A549 (cell line): ENCODE results near the gene WDR19. TPM values are rescaled to one million over a fixed set of nuclear protein-coding genes. Genes with fewer than 3 reads are reported as not detected.

Experiments
- ATAC-seq, 2 experiments: fragments of 200-7000 bp in 1 of 2; fragments of >200 bp in 1 of 2; cut with Nextera tagmentation in 1 of 2; cut with Tn5 transposase in 1 of 2; 3 replicates each; pipeline versions ENCODE4 v1.8.0 to v1.9.1; 2018 to 2020; ENCODE audit warnings: mild to moderate bottlenecking in 1 of 2, moderate library complexity in 1 of 2
- CTCF ChIA-PET: fragments of 300-600 bp; sonication (Branson Sonifier 250); formaldehyde crosslinking; extraction: SDS; loops from one replicate; lab custom pipeline; 2021; ENCODE audit warnings: antibody characterized with exemption, inconsistent platforms; lab: Yijun Ruan, JAX
- POLR2A ChIA-PET: fragments of 350-600 bp; formaldehyde crosslinking; extraction: SDS; loops from one replicate; lab custom pipeline; 2021; ENCODE audit warnings: antibody characterized with exemption, inconsistent platforms; lab: Yijun Ruan, JAX
- DNase-seq, 2 experiments: peaks; one replicate each; pipeline versions ENCODE4 v3.0.0 to v3.0.0-alpha.2; 2011 to 2016; ENCODE audit warnings: low read depth in 1 of 2, low spot score in 1 of 2
- FAIRE-seq: peaks from 2 replicates; lab custom pipeline; 2011; peaks lifted over from hg19 to GRCh38; lab: Jason Lieb, UNC
- H3K27ac ChIP-seq, 2 experiments: fragments of >200 bp; sonication (Bioruptor Twin); formaldehyde crosslinking; 3 replicates each; pipeline ENCODE4 v1.5.1; 2016 to 2017
- H3K4me1 ChIP-seq: fragments of >200 bp; sonication (Bioruptor Twin); formaldehyde crosslinking; 3 replicates; pipeline ENCODE4 v1.6.1; 2016
- H3K4me2 ChIP-seq: fragments of >200 bp; sonication (Bioruptor Twin); formaldehyde crosslinking; 3 replicates; pipeline ENCODE4 v1.6.1; 2016
- H3K4me3 ChIP-seq: fragments of >200 bp; sonication (Bioruptor Twin); formaldehyde crosslinking; 3 replicates; pipeline ENCODE4 v1.5.1; 2016
- H3K9me3 ChIP-seq: fragments of >200 bp; sonication (Bioruptor Twin); formaldehyde crosslinking; 3 replicates; pipeline ENCODE4 v1.6.1; 2016
- ATOH8 ChIP-seq: fragments of 250-450 bp; sonication (Bioruptor Pico); IDR thresholded peaks from 2 replicates; pipeline ENCODE4 v1.5.0; 2020; ENCODE audit warnings: low read depth, mild to moderate bottlenecking, moderate library complexity
- CBX8 ChIP-seq: fragments of 200-600 bp; sonication (generic); IDR thresholded peaks from 2 replicates; pipeline ENCODE4 v1.6.1; 2016
- CHD2 ChIP-seq: fragments of 150-350 bp; IDR thresholded peaks from 2 replicates; pipeline ENCODE4 v1.6.1; 2014; ENCODE audit warnings: low read length; ENCODE audit not compliant: partially characterized antibody
- CHD4 ChIP-seq: fragments of 200-600 bp; sonication (generic); IDR thresholded peaks from 2 replicates; pipeline ENCODE4 v1.6.1; 2016; ENCODE audit warnings: antibody characterized with exemption, mild to moderate bottlenecking, borderline replicate concordance
- E2F6 ChIP-seq: IDR thresholded peaks from 2 replicates; pipeline ENCODE4 v1.6.1; 2012; ENCODE audit warnings: low read depth, borderline replicate concordance
- EHMT2 ChIP-seq: fragments of 200-600 bp; sonication (generic); IDR thresholded peaks from 2 replicates; pipeline ENCODE4 v1.6.1; 2016; ENCODE audit warnings: antibody characterized with exemption, low read depth, mild to moderate bottlenecking, moderate library complexity
- ELK1 ChIP-seq: fragments of 150-350 bp; IDR thresholded peaks from 2 replicates; pipeline ENCODE4 v1.6.1; 2014; ENCODE audit warnings: low read depth, mild to moderate bottlenecking, low read length
- EP300 ChIP-seq, 2 experiments: fragments of >200 bp; sonication (Bioruptor Twin); formaldehyde crosslinking; IDR thresholded peaks; 2 replicates in 1 of 2; 3 replicates in 1 of 2; pipeline ENCODE4 v1.6.1; 2016 to 2017
- FOSB ChIP-seq: fragments of 250-450 bp; sonication (Bioruptor Pico); IDR thresholded peaks from 2 replicates; pipeline ENCODE4 v1.5.0; 2020; ENCODE audit warnings: mild to moderate bottlenecking, moderate library complexity
- FOSL2 ChIP-seq, 2 experiments: fragments of 450-650 bp in 1 of 2; fragments of >200 bp in 1 of 2; sonication (Bioruptor Twin) in 1 of 2; formaldehyde crosslinking; IDR thresholded peaks; 2 replicates each; pipeline versions ENCODE4 v1.5.0 to v1.6.1; 2016 to 2020; ENCODE audit warnings: mild to moderate bottlenecking in 1 of 2, moderate library complexity in 1 of 2
- FOXS1 ChIP-seq: fragments of 250-450 bp; sonication (Bioruptor Pico); IDR thresholded peaks from 2 replicates; pipeline ENCODE4 v1.5.0; 2020; ENCODE audit warnings: mild to moderate bottlenecking, moderate library complexity
- HDAC2 ChIP-seq: fragments of 200-600 bp; sonication (generic); IDR thresholded peaks from 2 replicates; pipeline ENCODE4 v1.6.1; 2016
- HOXB5 ChIP-seq: fragments of 250-450 bp; sonication (Bioruptor Pico); IDR thresholded peaks from 2 replicates; pipeline ENCODE4 v1.5.0; 2020; ENCODE audit warnings: mild to moderate bottlenecking, moderate library complexity
- JUN ChIP-seq, 2 experiments: fragments of >200 bp; sonication (Bioruptor Twin); formaldehyde crosslinking; IDR thresholded peaks; 2 replicates in 1 of 2; 3 replicates in 1 of 2; pipeline ENCODE4 v1.6.1; 2016 to 2017
- KDM1A ChIP-seq: fragments of 200-600 bp; sonication (generic); IDR thresholded peaks from 2 replicates; pipeline ENCODE4 v1.6.1; 2016; ENCODE audit warnings: low read depth, mild to moderate bottlenecking
- KDM5A ChIP-seq: fragments of 200-600 bp; sonication (generic); IDR thresholded peaks from 2 replicates; pipeline ENCODE4 v1.6.1; 2016; ENCODE audit warnings: antibody characterized with exemption, mild to moderate bottlenecking
- MAFK ChIP-seq: fragments of 450-650 bp; IDR thresholded peaks from 2 replicates; pipeline ENCODE4 v1.6.1; 2014; ENCODE audit not compliant: partially characterized antibody
- MAX ChIP-seq: IDR thresholded peaks from 2 replicates; pipeline ENCODE4 v1.6.1; 2012
- MAZ ChIP-seq: fragments of 150-350 bp; IDR thresholded peaks from 2 replicates; pipeline ENCODE4 v1.6.1; 2014; ENCODE audit warnings: antibody characterized with exemption, low read depth, low read length, borderline replicate concordance
- MYC ChIP-seq: IDR thresholded peaks from 2 replicates; pipeline ENCODE4 v1.6.1; 2012; ENCODE audit warnings: mild to moderate bottlenecking, inconsistent platforms, low read length, improper control_type of control experiment, borderline replicate concordance
- NPAS2 ChIP-seq: fragments of 250-450 bp; sonication (Bioruptor Pico); IDR thresholded peaks from 2 replicates; pipeline ENCODE4 v1.8.0; 2022; ENCODE audit warnings: mild to moderate bottlenecking, moderate library complexity, borderline replicate concordance
- NR3C1 ChIP-seq: fragments of >200 bp; sonication (Bioruptor Twin); formaldehyde crosslinking; IDR thresholded peaks from 3 replicates; pipeline ENCODE4 v1.6.1; 2017
- PHF8 ChIP-seq: fragments of 200-600 bp; sonication (generic); IDR thresholded peaks from 2 replicates; pipeline ENCODE4 v1.6.1; 2016; ENCODE audit warnings: low read depth, mild to moderate bottlenecking, antibody characterized with exemption, moderate library complexity, borderline replicate concordance
- POLR2AphosphoS2 ChIP-seq: conservative IDR thresholded peaks from 2 replicates; pipeline ENCODE4 v1.6.1; 2012; ENCODE audit warnings: low read length, improper control_type of control experiment, inconsistent platforms
- RNF2 ChIP-seq: fragments of 200-600 bp; sonication (generic); IDR thresholded peaks from 2 replicates; pipeline ENCODE4 v1.6.1; 2016; ENCODE audit warnings: low read depth, mild to moderate bottlenecking, antibody characterized with exemption, moderate library complexity, borderline replicate concordance
- SREBF2 ChIP-seq: fragments of 450-650 bp; IDR thresholded peaks from 2 replicates; pipeline ENCODE4 v1.6.1; 2014; ENCODE audit warnings: mild to moderate bottlenecking, moderate library complexity
- TFCP2L1 ChIP-seq: fragments of 250-450 bp; sonication (Bioruptor Pico); IDR thresholded peaks from 2 replicates; pipeline ENCODE4 v1.5.0; 2021; ENCODE audit warnings: mild to moderate bottlenecking
- TP53 ChIP-seq: fragments of 250-450 bp; sonication (Bioruptor Pico); IDR thresholded peaks from 2 replicates; pipeline ENCODE4 v1.5.0; 2021; ENCODE audit warnings: mild to moderate bottlenecking, moderate library complexity
- ZC3H11A ChIP-seq: fragments of 450-650 bp; IDR thresholded peaks from 2 replicates; pipeline ENCODE4 v1.6.1; 2014; ENCODE audit warnings: antibody characterized with exemption, mild to moderate bottlenecking
- ZFP36 ChIP-seq: fragments of 450-650 bp; IDR thresholded peaks from 2 replicates; pipeline ENCODE4 v1.6.1; 2014; ENCODE audit warnings: borderline replicate concordance; ENCODE audit not compliant: partially characterized antibody
- WGBS: methylation state at CpG from one replicate; pipeline ENCODE4 v1.1.6; 2017; ENCODE audit errors: missing lambda C conversion rate; 5-methylcytosine and 5-hydroxymethylcytosine counted together
- polyA plus RNA-seq, 4 experiments: library from polyadenylated mRNA; depleted of rRNA in 3 of 4; stranded (reverse); fragments of >200 nt; fragmentation: RNase III in 1 of 4; extraction: RNeasy Plus Mini Kit Qiagen cat#74134 plus additional on column Dnase treatment in 1 of 4; gene quantifications; 2 replicates in 3 of 4; 3 replicates in 1 of 4; pipeline ENCODE4 v1.2.3, GENCODE V29; 2011 to 2017

The WDR19 gene
- polyA plus RNA-seq, 2 of the 4 experiments (the other 2 are of a cell fraction): 12.1 to 30.1 TPM

GRCh38 chr4:39286263-39286662 is 103.9 kb downstream of the WDR19 start (continued):
- TF ChIP-seq FOSL2 (IDR thresholded peaks at IDR 0.05) (no peak), FOSL2 (CRISPR knock-in tag; IDR thresholded peaks at IDR 0.05) (no peak)
- TF ChIP-seq, all 56 proteins: peak for 0

- H3K4me3 ChIP-seq: no peak overlapping the region
- no peaks in the 10 kb centered on the region for H3K9me3 ChIP-seq
- POLR2A ChIA-PET: no interaction called here
- TF ChIP-seq TFCP2L1 (CRISPR knock-in tag) (no peak), JUN (IDR thresholded peaks at IDR 0.05) (no peak), MAX (no peak), NPAS2 (CRISPR knock-in tag) (no peak), ATOH8 (CRISPR knock-in tag) (no peak), FOSL2 (IDR thresholded peaks at IDR 0.05) (no peak), FOSL2 (CRISPR knock-in tag; IDR thresholded peaks at IDR 0.05) (no peak), ZC3H11A (no peak), PHF8 (no peak), ZFP36 (no peak), KDM1A (no peak), FOSB (CRISPR knock-in tag) (no peak), RNF2 (no peak), CHD2 (no peak), POLR2AphosphoS2 (no peak), HOXB5 (CRISPR knock-in tag) (no peak), NR3C1 (no peak), EP300 (IDR thresholded peaks at IDR 0.05) (no peak), EHMT2 (no peak)
- CTCF ChIA-PET: interaction anchor here (1.0 to 1.4 kb wide), 2 partner anchors 14 to 32 kb away, joined by 3 to 4 read pairs; no protein-coding TSS in a partner anchor
- no peak for ATAC-seq
- no peak overlapping the region for H3K27ac ChIP-seq
- H3K4me1 ChIP-seq: no peaks in the 10 kb centered on the region
- no peak for FAIRE-seq
- no peak overlapping the region for H3K4me2 ChIP-seq
- no peak for DNase-seq
- WGBS: 94% methylated on average over 4 of the region's 4 CpGs
Measured at GRCh38 chr4:39287223-39287622, 104.9 kb downstream of the WDR19 start.

- 93% methylated on average over 2 of the region's 2 CpGs for WGBS
- FAIRE-seq (no peak), DNase-seq (no peak), ATAC-seq (no peak)
- ChIA-PET CTCF (no interaction called here), POLR2A (no interaction called here)
- no peak overlapping the region for H3K4me2 ChIP-seq
- no peaks in the 10 kb centered on the region for H3K4me1 ChIP-seq
- H3K4me3 ChIP-seq: no peak overlapping the region
- no peak for TF ChIP-seq MAZ
- TF ChIP-seq KDM1A: no peak
- no peak for TF ChIP-seq MAFK
- no peak for TF ChIP-seq FOSL2 (IDR thresholded peaks at IDR 0.05)
- TF ChIP-seq FOSL2 (CRISPR knock-in tag; IDR thresholded peaks at IDR 0.05): no peak
- no peak for TF ChIP-seq CBX8
- TF ChIP-seq SREBF2: no peak
- TF ChIP-seq RNF2: no peak
- TF ChIP-seq NR3C1: no peak
- TF ChIP-seq KDM5A: no peak
- TF ChIP-seq ELK1: no peak
- TF ChIP-seq MYC: no peak
- no peak for TF ChIP-seq E2F6
- no peak for TF ChIP-seq HOXB5 (CRISPR knock-in tag)
- no peak for TF ChIP-seq ZC3H11A
- TF ChIP-seq TP53 (CRISPR knock-in tag): no peak
- TF ChIP-seq CHD4: no peak
- no peak for TF ChIP-seq FOXS1 (CRISPR knock-in tag)
- TF ChIP-seq HDAC2: no peak
- no peaks in the 10 kb centered on the region for H3K9me3 ChIP-seq
- H3K27ac ChIP-seq: no peak overlapping the region
Measured at GRCh38 chr4:39291686-39292085, 109.4 kb downstream of the WDR19 start.
